DMS 273 (cell line): ENCODE data around the gene RPRD1B.

Experiments used
- DNase-seq: peaks from one replicate; lab custom pipeline; 2025; ENCODE audit not compliant: unreplicated experiment; lab: John Stamatoyannopoulos, UW

The RPRD1B gene

GRCh38 chr20:38033330-38034107 is at the start of gene RPRD1B, which contains the start of gene TTI1:
TSS of gene RPRD1B (plus strand) at chr20:38033746. CDS start at chr20:38033948, 202 bp downstream.
TSS of gene TTI1 (minus strand) at chr20:38033456. CDS start at chr20:38013816, 19,640 bp downstream.
- peak; percentile 98 for DNase-seq

GRCh38 chr20:37984018-37984785 is 49.3 kb upstream of the RPRD1B start:
- DNase-seq: peak; percentile 46

- no peak for DNase-seq
Observed at GRCh38 chr20:37986044-37986858, 47.3 kb upstream of the RPRD1B start.

GRCh38 chr20:37986873-37987601 is 46.5 kb upstream of the RPRD1B start:
- DNase-seq: peak; percentile 56

- DNase-seq: no peak
Observed at GRCh38 chr20:37987602-37988290, 45.8 kb upstream of the RPRD1B start.

GRCh38 chr20:37988306-37988954 is 45.1 kb upstream of the RPRD1B start:
- DNase-seq: peak; percentile 43

GRCh38 chr20:37989601-37990295 is 43.8 kb upstream of the RPRD1B start:
- peak; percentile 42 for DNase-seq

GRCh38 chr20:37990571-37991151 is 42.9 kb upstream of the RPRD1B start:
- peak; percentile 66 for DNase-seq

GRCh38 chr20:37991157-37991866 is 42.2 kb upstream of the RPRD1B start:
- DNase-seq: peak; percentile 40

GRCh38 chr20:37991908-37992307 is 41.6 kb upstream of the RPRD1B start:
- peak; percentile 77 for DNase-seq

- peak; percentile 63 for DNase-seq
Observed at GRCh38 chr20:37992802-37993409, 40.6 kb upstream of the RPRD1B start.

- no peak for DNase-seq
Observed at GRCh38 chr20:37994512-37994911, 39.0 kb upstream of the RPRD1B start.

- no peak for DNase-seq
Observed at GRCh38 chr20:37995856-37996605, 37.5 kb upstream of the RPRD1B start.

GRCh38 chr20:37997516-37997915 is 36.0 kb upstream of the RPRD1B start:
- no peak for DNase-seq

GRCh38 chr20:37999526-38000263 is 33.9 kb upstream of the RPRD1B start:
- no peak for DNase-seq

GRCh38 chr20:38000293-38000692 is 33.3 kb upstream of the RPRD1B start:
- no peak for DNase-seq
